Measurements from ENCODE around the gene KBTBD2.
"Not testable (repeated sequence)": the region's sequence is repeated elsewhere in the genome, so short reads cannot be mapped to it uniquely, and the experiment has no call there.

KBTBD2 gene

DNA sequence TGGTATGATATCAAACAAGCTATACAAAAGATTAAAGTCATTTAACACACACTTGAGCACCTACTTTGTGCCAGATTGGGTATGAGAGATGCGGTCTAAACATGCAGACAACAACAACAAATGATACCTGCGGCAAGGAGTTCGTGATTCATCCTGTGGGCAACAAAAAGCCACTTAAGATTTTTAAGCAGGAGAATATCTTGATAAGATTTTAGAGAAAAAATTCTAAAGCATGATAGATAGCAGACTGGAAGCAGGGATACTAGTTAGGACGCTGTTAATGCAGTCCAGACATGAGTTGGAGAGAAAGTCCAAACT, 1.6 kb upstream of the KBTBD2 start:
- no peak for DNase-seq (ENCODE audit: low spot score)

- peak; percentile 57 for DNase-seq (ENCODE audit: low spot score)
These were observed 1.1 kb upstream of the KBTBD2 start for GRCh38 chr7:32892521-32893206.

DNA sequence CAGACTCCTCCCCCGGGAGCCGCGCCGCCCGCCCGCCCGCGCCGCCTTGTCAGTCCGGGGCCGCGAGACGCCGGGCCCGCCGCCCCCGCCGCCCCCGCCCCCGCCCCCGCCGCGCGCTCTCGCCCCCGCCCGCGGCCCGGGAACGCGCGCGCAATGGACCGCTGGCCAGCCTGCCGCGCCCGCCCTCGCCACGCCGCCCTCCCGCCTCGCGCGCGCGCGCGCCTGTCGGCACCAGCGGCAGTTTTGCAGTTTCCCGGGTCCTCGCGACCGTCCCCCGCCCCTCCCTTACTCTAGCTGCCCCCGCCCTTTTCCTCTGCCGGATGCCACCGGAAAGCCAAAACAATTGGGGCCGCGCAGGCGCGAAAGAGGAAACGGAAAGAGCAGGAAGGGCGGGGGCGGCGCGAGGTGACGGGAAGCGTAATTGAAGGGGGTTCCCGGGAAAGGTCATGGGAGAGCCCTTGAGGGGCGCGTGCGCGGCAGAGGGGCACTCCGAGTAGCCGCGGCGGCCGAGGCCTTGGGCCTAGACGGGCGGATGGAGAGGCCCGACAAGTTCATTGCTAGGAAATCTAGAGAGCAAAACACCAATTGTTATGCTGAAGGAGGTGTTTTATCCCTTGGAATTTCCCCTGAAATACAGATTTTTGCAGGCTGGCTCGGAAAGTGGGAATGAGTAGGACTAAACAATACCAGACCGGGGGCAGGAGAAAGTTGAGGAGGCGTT, 400 bp upstream of the KBTBD2 start:
- peak; percentile 93 for DNase-seq (ENCODE audit: low spot score)

GRCh38 chr7:32890793-32891042, 842 bp downstream of the KBTBD2 start:
- DNase-seq (ENCODE audit: low spot score) = peak; percentile 57

DNA sequence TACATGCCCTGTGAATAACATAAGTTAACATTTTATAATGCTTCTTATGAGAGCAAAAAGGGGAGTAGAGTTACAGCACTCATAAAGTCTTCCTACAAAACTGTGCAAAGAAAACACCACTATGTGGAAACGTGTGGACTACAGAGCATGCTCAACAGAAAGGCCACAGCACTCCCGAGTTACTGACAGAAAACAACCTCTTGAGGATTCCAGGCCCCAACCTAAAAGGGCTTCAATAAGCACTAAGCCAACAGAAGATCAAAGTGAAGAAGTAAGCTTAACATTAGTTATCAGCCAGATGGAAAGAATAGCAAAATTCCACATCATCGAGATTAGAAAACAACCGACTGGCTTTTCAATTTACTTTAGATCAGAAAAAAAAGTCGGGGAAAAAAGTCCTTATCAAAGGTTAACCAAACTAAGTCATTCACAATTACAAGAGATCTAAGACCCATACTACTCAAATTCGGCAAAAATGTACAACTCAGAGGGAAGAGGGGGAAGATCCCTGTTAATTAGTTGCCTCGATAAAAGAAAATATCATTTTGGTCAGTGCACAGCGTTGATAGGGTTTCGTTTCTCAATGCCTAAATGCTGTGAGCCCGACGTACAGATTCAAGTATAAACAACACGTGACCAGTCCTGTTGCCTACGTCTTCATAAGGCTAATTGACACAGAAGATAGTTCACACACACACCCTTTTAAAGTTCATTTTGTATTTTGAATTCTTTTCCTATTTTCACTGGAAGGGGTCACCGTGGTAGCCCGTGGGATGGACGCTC, 1.4 kb downstream of the KBTBD2 start:
- peak; percentile 85 for DNase-seq (ENCODE audit: low spot score)

DNA sequence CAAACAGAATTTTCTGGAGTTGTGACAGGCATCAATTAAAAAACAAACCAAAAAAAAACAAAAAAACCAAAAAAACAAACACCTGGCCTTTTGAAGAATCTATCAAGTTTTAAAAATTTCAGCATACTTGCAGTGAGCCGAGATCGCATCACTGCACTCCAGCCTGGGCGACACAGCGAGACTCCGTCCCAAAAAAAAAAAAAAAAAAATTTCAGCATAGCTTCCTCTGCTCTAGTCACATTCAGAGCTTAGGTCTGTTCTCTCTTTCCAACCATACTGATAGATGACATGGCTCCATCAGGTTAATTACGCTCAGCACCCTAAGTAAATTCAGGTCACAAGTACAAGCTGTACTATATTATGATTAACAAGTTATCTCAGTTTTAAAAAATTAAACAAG, 3.1 kb downstream of the KBTBD2 start:
- DNase-seq (ENCODE audit: low spot score) = no peak

GRCh38 chr7:32887395-32887794, 4.2 kb downstream of the KBTBD2 start:
- DNase-seq (ENCODE audit: low spot score) = no peak

DNA sequence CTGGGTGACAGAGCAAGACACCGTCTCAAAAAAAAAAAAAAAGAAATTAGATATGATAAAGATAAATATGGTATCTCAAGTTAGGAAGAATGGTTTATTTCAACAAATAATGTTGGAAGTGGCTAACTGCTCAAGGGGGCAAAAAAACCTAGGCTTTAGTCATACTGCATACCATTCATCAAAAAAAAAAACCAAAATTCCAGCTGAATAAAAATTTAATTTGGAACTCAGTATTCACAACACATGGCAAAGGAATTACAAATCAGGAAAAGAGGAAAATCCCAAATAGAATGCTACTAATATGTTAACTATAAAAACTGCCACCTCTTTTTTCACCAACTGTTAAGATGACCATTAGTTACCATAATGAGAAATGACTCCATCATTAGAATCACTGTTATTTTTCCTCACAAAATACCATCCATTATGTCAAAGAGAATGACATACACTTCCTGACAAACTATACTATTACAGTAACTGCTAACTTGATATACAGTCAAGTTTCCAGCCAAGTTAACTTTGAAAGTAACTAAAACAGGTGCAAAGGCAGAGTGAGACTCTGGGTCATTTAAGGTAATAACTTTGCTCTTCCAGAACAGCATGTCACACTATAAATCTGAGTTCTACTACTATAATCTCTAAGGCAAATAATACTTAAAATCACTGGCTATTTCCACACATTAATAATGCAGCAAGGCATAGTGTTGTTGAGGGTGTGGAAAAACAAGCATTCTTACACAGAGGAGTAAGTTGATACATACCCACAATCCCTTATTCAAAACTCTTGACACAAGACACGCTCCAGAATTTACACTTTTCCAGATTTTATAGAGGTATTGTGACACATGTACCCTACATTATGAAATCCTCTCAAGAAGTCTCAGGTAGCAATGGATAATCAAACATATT, 10.2 kb downstream of the KBTBD2 start:
- DNase-seq (ENCODE audit: low spot score) = no peak

DNA sequence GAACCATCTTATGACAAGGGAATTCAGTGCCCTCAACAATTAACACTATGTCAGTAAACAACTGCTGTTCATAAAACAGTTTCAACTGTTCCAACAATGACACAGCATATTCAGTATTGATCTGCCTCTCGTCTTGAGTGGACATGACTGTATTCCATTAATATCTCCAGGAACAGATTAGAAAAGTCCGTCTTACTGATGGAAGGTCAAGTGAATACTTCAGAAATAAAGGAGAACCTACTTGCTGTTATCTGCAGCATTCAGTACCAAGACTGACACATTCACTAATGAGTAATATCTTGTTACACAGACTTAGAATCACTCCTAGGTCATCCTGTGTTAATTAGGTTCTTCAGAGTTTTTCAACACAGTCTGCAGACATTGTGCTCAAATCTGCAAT, 12.1 kb downstream of the KBTBD2 start:
- peak; percentile 47 for DNase-seq (ENCODE audit: low spot score)

- not testable (repeated sequence) for DNase-seq (ENCODE audit: low spot score)
These were observed 13.5 kb downstream of the KBTBD2 start for GRCh38 chr7:32878023-32878422.

DNA sequence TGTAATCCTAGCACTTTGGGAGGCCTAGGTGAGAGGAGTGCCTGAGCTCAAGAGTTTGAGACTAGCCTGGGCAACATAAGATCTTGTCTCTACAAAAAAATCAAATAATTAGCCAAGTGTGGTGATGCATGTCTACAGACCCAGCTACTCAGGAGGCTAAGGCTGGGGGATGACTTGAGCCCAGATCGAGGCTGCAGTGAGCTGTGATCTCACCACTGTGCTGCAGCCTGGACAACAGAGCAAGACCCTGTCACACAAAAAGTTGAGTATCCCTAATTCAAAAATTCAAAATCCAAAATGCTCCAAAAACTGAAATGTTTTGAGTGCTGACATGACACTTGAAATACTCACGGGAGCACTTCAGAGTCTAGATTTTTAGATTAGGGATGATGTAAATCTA, 19.1 kb downstream of the KBTBD2 start:
- no peak for DNase-seq (ENCODE audit: low spot score)

GRCh38 chr7:32871624-32872371, 19.8 kb downstream of the KBTBD2 start:
- DNase-seq (ENCODE audit: low spot score) = no peak

DNA sequence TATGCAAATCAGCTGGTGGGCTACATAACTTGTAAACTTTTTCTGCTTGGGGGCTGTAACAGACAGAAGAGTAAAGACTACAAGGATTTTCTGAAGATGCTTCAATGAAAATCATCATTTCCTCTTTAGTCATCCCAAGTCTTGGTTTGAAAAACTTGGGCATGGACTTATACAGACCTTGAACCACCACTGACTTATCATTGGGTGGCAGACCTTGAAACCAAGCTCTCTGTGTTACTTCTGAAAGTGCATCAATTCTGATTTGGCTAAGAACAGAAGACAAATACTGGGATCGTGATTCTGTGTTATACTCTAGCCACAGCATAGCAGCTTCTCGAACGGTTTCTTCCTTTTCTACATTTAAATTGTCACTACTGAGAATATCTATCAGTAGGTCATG, 21.3 kb downstream of the KBTBD2 start:
- DNase-seq (ENCODE audit: low spot score) = no peak

DNA sequence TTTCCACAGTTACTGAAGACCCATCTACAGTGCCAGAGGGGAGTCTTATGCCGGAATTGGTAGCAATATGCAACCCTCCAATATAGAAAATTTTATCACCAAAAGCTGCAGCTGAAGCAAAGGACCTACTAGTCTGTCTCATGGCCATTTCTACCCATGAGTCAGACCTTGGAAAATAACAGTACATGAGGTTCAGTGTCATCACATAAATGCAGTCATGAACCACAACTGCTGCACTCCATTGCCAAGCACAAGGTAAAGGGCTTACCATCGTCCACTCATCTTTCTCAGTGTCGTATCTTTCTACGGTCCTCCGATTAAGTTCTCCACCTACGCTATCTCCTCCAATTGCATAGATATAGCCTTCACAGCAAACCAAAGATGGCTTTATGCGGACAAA, 21.8 kb downstream of the KBTBD2 start:
- DNase-seq (ENCODE audit: low spot score) = no peak

GRCh38 chr7:32868116-32868515, 23.4 kb downstream of the KBTBD2 start:
- DNase-seq (ENCODE audit: low spot score) = no peak

GRCh38 chr7:32865448-32866030, 26.0 kb downstream of the KBTBD2 start:
- no peak for DNase-seq (ENCODE audit: low spot score)

GRCh38 chr7:32863872-32864271, 27.7 kb downstream of the KBTBD2 start:
- not testable (repeated sequence) for DNase-seq (ENCODE audit: low spot score)

DNA sequence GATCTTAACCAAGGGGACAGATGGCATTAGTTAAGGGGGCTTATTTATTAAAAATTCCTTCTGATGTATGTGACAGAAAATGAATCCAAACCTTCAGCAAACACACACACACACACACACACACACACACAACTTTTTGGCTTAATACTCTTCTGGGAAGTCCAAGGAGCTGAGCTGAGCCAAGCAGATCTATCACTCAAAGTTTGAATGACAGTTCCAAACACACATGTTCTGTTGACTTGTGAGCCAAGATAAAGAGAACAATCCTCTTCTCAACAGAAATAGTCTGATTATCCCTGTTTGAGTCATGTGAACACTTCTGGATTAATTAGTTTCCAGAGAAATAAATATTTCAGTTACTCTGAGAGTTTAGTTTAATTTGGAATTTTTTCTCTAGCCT, 31.5 kb downstream of the KBTBD2 start:
- no peak for DNase-seq (ENCODE audit: low spot score)

GRCh38 chr7:32858648-32859047, 32.9 kb downstream of the KBTBD2 start:
- DNase-seq (ENCODE audit: low spot score) = no peak

DNA sequence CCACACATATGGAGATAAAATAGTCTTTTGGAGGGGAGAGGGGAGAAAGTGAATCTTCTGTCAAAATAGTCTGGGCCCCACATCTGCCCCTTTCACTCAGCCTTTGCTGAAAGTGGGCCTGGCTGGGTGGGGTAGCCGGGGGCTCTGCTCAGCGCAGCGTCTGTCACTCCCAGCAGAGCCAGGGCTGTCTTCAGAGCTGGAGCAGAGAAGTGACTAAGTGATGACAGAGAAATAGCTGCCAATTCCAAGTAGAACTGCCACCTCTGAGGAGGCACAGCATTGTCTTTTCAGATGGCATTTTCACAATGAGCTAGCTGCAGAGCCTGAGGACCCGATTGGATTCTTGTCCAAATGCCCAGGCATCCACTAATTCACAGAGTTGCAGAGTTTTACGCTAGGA, 34.5 kb downstream of the KBTBD2 start:
- not testable (repeated sequence) for DNase-seq (ENCODE audit: low spot score)
